SK-N-SH (cell line): Measurements from ENCODE around the gene ERVMER34-1. TPM values are rescaled to one million over a fixed set of nuclear protein-coding genes. Genes with fewer than 3 reads are reported as not detected.
A peak's percentile ranks its signal among the peaks of the same experiment; 100 is the strongest.

Experiments
- CTCF ChIA-PET: fragments of 300-600, 350-600 bp; formaldehyde crosslinking; extraction: SDS; loops from one replicate; lab custom pipeline; 2021; lab: Yijun Ruan, JAX
- POLR2A ChIA-PET: fragments of 350-600 bp; sonication (Branson Sonifier 250); formaldehyde crosslinking; extraction: SDS; loops from one replicate; lab custom pipeline; 2020; ENCODE audit warnings: antibody characterized with exemption, inconsistent platforms; lab: Yijun Ruan, JAX
- DNase-seq: peaks from one replicate; pipeline ENCODE4 v3.0.0; 2012
- H2AFZ ChIP-seq: fragments of 200-600 bp; sonication (generic); 2 replicates; pipeline ENCODE4 v1.8.1; 2016; ENCODE audit warnings: antibody characterized with exemption, mild to moderate bottlenecking, low read depth
- H3F3A ChIP-seq: fragments of 200-600 bp; sonication (generic); replicated peaks from 2 replicates; pipeline ENCODE3; 2016; ENCODE audit warnings: antibody characterized with exemption, mild to moderate bottlenecking; ENCODE audit not compliant: insufficient read depth
- H3K27ac ChIP-seq, 2 experiments: fragments of 200-500 bp in 1 of 2; fragments of 200-600 bp in 1 of 2; sonication (Bioruptor generic) in 1 of 2; sonication (generic), shearing (Covaris generic) in 1 of 2; 2 replicates each; pipeline versions ENCODE4 v1.5.1 to v1.6.1; 2014 to 2016; ENCODE audit warnings: low read depth in 2 of 2, inconsistent platforms in 1 of 2, low read length in 1 of 2, mild to moderate bottlenecking in 1 of 2, mixed read lengths in 1 of 2
- H3K27me3 ChIP-seq: fragments of 200-600 bp; sonication (generic), shearing (Covaris generic); 2 replicates; pipeline ENCODE4 v1.6.1; 2016; ENCODE audit warnings: mixed run types; ENCODE audit not compliant: insufficient read depth
- H3K36me3 ChIP-seq, 2 experiments: fragments of 200-500 bp in 1 of 2; fragments of 200-600 bp in 1 of 2; sonication (Bioruptor generic) in 1 of 2; sonication (generic) in 1 of 2; replicated peaks in 1 of 2; 2 replicates each; pipeline versions ENCODE3 to v1.5.1; 2014 to 2016; ENCODE audit warnings: low read length in 1 of 2, mild to moderate bottlenecking in 1 of 2; ENCODE audit not compliant: insufficient read depth in 2 of 2, control insufficient read depth in 1 of 2
- H3K4me1 ChIP-seq, 2 experiments: fragments of 200-500 bp in 1 of 2; fragments of 200-600 bp in 1 of 2; sonication (Bioruptor generic) in 1 of 2; sonication (generic), shearing (Covaris generic) in 1 of 2; 2 replicates each; pipeline versions ENCODE4 v1.5.1 to v1.6.1; 2014 to 2016; ENCODE audit warnings: low read depth in 1 of 2, low read length in 1 of 2, mixed run types in 1 of 2; ENCODE audit not compliant: insufficient read depth in 2 of 2, control insufficient read depth in 1 of 2
- H3K4me2 ChIP-seq: fragments of 200-600 bp; sonication (generic), shearing (Covaris generic); 2 replicates; pipeline ENCODE4 v1.6.1; 2017; ENCODE audit warnings: mixed run types
- H3K4me3 ChIP-seq, 2 experiments: fragments of 200-500 bp in 1 of 2; fragments of 200-600 bp in 1 of 2; sonication (Bioruptor generic) in 1 of 2; sonication (generic), shearing (Covaris generic) in 1 of 2; 2 replicates each; pipeline versions ENCODE4 v1.5.1 to v1.8.1; 2014 to 2016; ENCODE audit warnings: low read depth in 2 of 2, inconsistent platforms in 1 of 2, low read length in 1 of 2, mild to moderate bottlenecking in 1 of 2, mixed read lengths in 1 of 2, moderate library complexity in 1 of 2
- H3K79me2 ChIP-seq: fragments of 200-600 bp; sonication (generic); 2 replicates; pipeline ENCODE4 v1.8.1; 2017; ENCODE audit warnings: mild to moderate bottlenecking; ENCODE audit not compliant: insufficient read depth
- H3K9ac ChIP-seq: fragments of 200-600 bp; sonication (generic); 2 replicates; pipeline ENCODE4 v1.6.1; 2017; ENCODE audit warnings: mixed run types
- H3K9me2 ChIP-seq: fragments of 200-600 bp; sonication (generic); 2 replicates; pipeline ENCODE4 v1.6.1; 2017; ENCODE audit warnings: mixed run types
- H3K9me3 ChIP-seq: fragments of 200-600 bp; sonication (generic); 2 replicates; pipeline ENCODE4 v1.6.1; 2017; ENCODE audit warnings: mixed run types, mild to moderate bottlenecking, moderate library complexity
- H4K20me1 ChIP-seq: fragments of 200-600 bp; sonication (generic); 2 replicates; pipeline ENCODE4 v1.6.1; 2017; ENCODE audit warnings: mild to moderate bottlenecking, mixed run types; ENCODE audit not compliant: insufficient read depth
- FOSL2 ChIP-seq: IDR thresholded peaks from 2 replicates; pipeline ENCODE4 v1.4.0; 2012; ENCODE audit warnings: low read depth, mild to moderate bottlenecking, moderate library complexity, borderline replicate concordance
- FOXM1 ChIP-seq: IDR thresholded peaks from 2 replicates; pipeline ENCODE4 v1.4.0; 2012; ENCODE audit warnings: low read depth, mild to moderate bottlenecking
- GABPA ChIP-seq: IDR thresholded peaks from 2 replicates; pipeline ENCODE4 v1.4.0; 2012; ENCODE audit warnings: low read depth, mild to moderate bottlenecking
- GATA2 ChIP-seq: sonication (generic); formaldehyde crosslinking; IDR thresholded peaks from 2 replicates; pipeline ENCODE4 v1.5.0; 2020; ENCODE audit warnings: mild to moderate bottlenecking, missing genetic modification reagents
- MEF2A ChIP-seq: IDR thresholded peaks from 2 replicates; pipeline ENCODE4 v1.4.0; 2012; ENCODE audit warnings: low read depth, borderline replicate concordance
- MXI1 ChIP-seq: IDR thresholded peaks from 2 replicates; pipeline ENCODE4 v1.6.1; 2012; ENCODE audit warnings: mild to moderate bottlenecking, low read depth, low read length, improper control_type of control experiment
- NRF1 ChIP-seq: IDR thresholded peaks from 2 replicates; pipeline ENCODE4 v1.6.1; 2012; ENCODE audit warnings: low read depth, mild to moderate bottlenecking, low read length
- POLR2AphosphoS5 ChIP-seq: IDR thresholded peaks from 2 replicates; pipeline ENCODE4 v1.6.1; 2012; ENCODE audit warnings: low read depth, low read length
- RFX5 ChIP-seq: IDR thresholded peaks from 2 replicates; pipeline ENCODE4 v1.6.1; 2012; ENCODE audit warnings: mild to moderate bottlenecking, improper control_type of control experiment, low read length
- SIN3A ChIP-seq: IDR thresholded peaks from 2 replicates; pipeline ENCODE4 v1.6.1; 2012; ENCODE audit warnings: low read depth, mild to moderate bottlenecking, low read length, moderate library complexity, borderline replicate concordance
- TEAD4 ChIP-seq: IDR thresholded peaks from 2 replicates; pipeline ENCODE4 v1.4.0; 2012; ENCODE audit warnings: mild to moderate bottlenecking, borderline replicate concordance; ENCODE audit not compliant: insufficient read depth
- WGBS: methylation state at CpG from one replicate; pipeline ENCODE4 v1.1.6; 2017; ENCODE audit warnings: low lambda C conversion rate; 5-methylcytosine and 5-hydroxymethylcytosine counted together
- polyA plus RNA-seq, 3 experiments: library from polyadenylated mRNA; depleted of rRNA; stranded (reverse); fragments of >200 nt; gene quantifications; 2 replicates each; pipeline ENCODE4 v1.2.3, GENCODE V29; 2012
- TF ChIP-seq, protein P1 (sequence below): IDR thresholded peaks from 2 replicates; pipeline ENCODE4; 2012

The ERVMER34-1 gene
- polyA plus RNA-seq, 1 of the 3 experiments (the other 2 are of a cell fraction), result 0.05 TPM

GRCh38 chr4:52715914-52716313, 35.3 kb downstream of the ERVMER34-1 start:
- H2AFZ ChIP-seq, result no peak overlapping the region
- no peak overlapping the region for H3K4me3 ChIP-seq
- H3K27ac ChIP-seq, result no peak overlapping the region; a peak in 1 of 4 replicates
- TF ChIP-seq GATA2 (CRISPR knock-in tag), result no peak
- no peak for TF ChIP-seq POLR2AphosphoS5
- TF ChIP-seq MXI1, result no peak
- TF ChIP-seq, protein P1, sequence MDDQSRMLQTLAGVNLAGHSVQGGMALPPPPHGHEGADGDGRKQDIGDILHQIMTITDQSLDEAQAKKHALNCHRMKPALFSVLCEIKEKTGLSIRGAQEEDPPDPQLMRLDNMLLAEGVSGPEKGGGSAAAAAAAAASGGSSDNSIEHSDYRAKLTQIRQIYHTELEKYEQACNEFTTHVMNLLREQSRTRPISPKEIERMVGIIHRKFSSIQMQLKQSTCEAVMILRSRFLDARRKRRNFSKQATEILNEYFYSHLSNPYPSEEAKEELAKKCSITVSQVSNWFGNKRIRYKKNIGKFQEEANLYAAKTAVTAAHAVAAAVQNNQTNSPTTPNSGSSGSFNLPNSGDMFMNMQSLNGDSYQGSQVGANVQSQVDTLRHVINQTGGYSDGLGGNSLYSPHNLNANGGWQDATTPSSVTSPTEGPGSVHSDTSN, result no peak
- TF ChIP-seq SIN3A, result no peak
- TF ChIP-seq FOXM1, result no peak
- no peak for TF ChIP-seq FOSL2
- TF ChIP-seq NRF1, result no peak
- no peak for TF ChIP-seq MEF2A
- no peak for TF ChIP-seq TEAD4
- H3F3A ChIP-seq, result peaks cover 28% of the 10 kb centered on the region
- H3K9me2 ChIP-seq, result no peaks in the 10 kb centered on the region
- H3K27me3 ChIP-seq, result no peaks in the 10 kb centered on the region
- no peak overlapping the region for H3K4me2 ChIP-seq
- ChIA-PET POLR2A (no interaction called here), CTCF (no interaction called here)
- no peak for DNase-seq
- H3K9me3 ChIP-seq, result no peaks in the 10 kb centered on the region
- H3K4me1 ChIP-seq, result peaks cover 10 to 33% of the 10 kb centered on the region in 2 experiments; a peak in 2 of 4 replicates
- peaks cover 30 to 33% of the 10 kb centered on the region in 2 experiments for H3K36me3 ChIP-seq
- no peaks in the 10 kb centered on the region for H4K20me1 ChIP-seq
- 97% methylated on average over 3 of the region's 3 CpGs for WGBS
- no peak overlapping the region for H3K9ac ChIP-seq
- H3K79me2 ChIP-seq, result peaks cover 26% of the 10 kb centered on the region

- Histone ChIP-seq H3K36me3 (peaks cover 30 to 33% of the 10 kb centered on the region in 2 experiments), H3K79me2 (peaks cover 26% of the 10 kb centered on the region), H3K9me3 (no peaks in the 10 kb centered on the region), H2AFZ (no peak overlapping the region), H3K4me1 (peaks cover 10 to 33% of the 10 kb centered on the region in 2 experiments; a peak in 2 of 4 replicates), H4K20me1 (no peaks in the 10 kb centered on the region), H3K4me3 (no peak overlapping the region; a peak in 1 of 4 replicates), H3K9ac (no peak overlapping the region), H3K27me3 (no peaks in the 10 kb centered on the region), H3K4me2 (0 out of 2 replicates have a peak overlapping the region, but pooled peaks have one; percentile 95), H3K27ac (peak overlapping the region in 1 of 2 experiments; percentile 43; a peak in 2 of 4 replicates), H3F3A (peaks cover 23% of the 10 kb centered on the region), H3K9me2 (no peaks in the 10 kb centered on the region)
- TF ChIP-seq GABPA (no peak), RFX5 (no peak), FOXM1 (no peak), MEF2A (no peak)
- DNase-seq, result no peak
- CTCF ChIA-PET, result interaction anchor here (1.8 kb wide), 1 partner anchor 170 kb away, joined by 4 read pairs; no protein-coding TSS in a partner anchor
- POLR2A ChIA-PET, result no interaction called here
- WGBS, result 92% methylated on average over 7 of the region's 7 CpGs
Observed at GRCh38 chr4:52715255-52715897, 35.8 kb downstream of the ERVMER34-1 start.
